ENCODE measurements around the gene PYHIN1. TPM values are rescaled to one million over a fixed set of nuclear protein-coding genes. Genes with fewer than 3 reads are reported as not detected.

The PYHIN1 gene
- total and polyA plus RNA-seq, 7 donors, result 0.36 to 3.5 (median 0.83) TPM; not detected in 2

DNA sequence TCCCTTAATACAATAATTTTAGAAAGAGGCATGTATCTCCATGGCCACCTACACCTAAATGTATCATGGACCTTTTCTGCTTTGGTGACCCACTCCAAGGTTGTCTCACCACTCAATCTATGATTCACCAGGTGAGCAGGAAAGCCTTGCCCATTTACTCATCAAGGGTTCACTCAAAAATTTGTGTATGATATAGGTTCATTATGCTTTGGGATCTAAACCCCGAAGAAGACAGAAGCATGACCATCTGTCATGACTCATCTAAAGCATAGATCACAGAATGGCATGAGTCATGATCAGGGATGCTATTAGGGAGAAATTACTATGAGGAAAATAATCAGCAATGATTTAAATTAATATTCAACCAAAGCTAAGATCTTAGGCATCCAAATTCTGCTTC is 38.5 kb downstream of the PYHIN1 start:
- intact Hi-C loops (cut with DNase I), result no loop called here
- no peaks in the 10 kb centered on the region for H3K4me1 ChIP-seq
- H3K4me3 ChIP-seq, result no peak overlapping the region
- no peaks in the 10 kb centered on the region for H3K36me3 ChIP-seq
- H3K27ac ChIP-seq, result no peak overlapping the region
- 76 to 77% methylated on average over 1 of the region's 1 CpG for WGBS, 2 donors
- no peak for DNase-seq
- H3K9me3 ChIP-seq, result peaks cover 0 to 2% (median 0%) of the 10 kb centered on the region in 4 donors
- TF ChIP-seq, protein P1, sequence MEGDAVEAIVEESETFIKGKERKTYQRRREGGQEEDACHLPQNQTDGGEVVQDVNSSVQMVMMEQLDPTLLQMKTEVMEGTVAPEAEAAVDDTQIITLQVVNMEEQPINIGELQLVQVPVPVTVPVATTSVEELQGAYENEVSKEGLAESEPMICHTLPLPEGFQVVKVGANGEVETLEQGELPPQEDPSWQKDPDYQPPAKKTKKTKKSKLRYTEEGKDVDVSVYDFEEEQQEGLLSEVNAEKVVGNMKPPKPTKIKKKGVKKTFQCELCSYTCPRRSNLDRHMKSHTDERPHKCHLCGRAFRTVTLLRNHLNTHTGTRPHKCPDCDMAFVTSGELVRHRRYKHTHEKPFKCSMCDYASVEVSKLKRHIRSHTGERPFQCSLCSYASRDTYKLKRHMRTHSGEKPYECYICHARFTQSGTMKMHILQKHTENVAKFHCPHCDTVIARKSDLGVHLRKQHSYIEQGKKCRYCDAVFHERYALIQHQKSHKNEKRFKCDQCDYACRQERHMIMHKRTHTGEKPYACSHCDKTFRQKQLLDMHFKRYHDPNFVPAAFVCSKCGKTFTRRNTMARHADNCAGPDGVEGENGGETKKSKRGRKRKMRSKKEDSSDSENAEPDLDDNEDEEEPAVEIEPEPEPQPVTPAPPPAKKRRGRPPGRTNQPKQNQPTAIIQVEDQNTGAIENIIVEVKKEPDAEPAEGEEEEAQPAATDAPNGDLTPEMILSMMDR (IDR thresholded peaks at IDR 0.05), result no peak
- TF ChIP-seq POLR2AphosphoS5 (IDR thresholded peaks at IDR 0.05) (no peak), EP300 (IDR thresholded peaks at IDR 0.05) (no peak), POLR2A (IDR thresholded peaks at IDR 0.05) (no peak)
- no peaks in the 10 kb centered on the region for H3K27me3 ChIP-seq

DNA sequence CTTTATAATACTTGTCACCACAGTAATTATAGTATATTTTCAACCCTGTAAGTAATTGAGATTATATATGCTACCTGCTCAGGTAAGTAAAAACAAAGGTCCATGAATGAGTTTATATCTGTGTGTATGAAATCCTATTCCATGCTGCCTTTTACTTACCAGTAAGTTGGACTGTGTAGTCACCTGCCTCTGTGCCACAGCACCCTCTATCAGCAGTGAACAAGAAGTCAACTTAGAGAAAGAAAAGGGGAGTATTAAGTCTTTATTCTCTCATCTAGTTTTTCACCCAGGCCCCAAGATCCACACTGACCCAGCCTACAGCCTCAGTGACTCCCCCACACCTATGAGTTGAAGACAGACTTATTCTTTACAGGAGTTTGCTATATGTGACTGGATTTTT is 41.5 kb downstream of the PYHIN1 start:
- TF ChIP-seq EP300 (IDR thresholded peaks at IDR 0.05) (no peak), POLR2A (IDR thresholded peaks at IDR 0.05) (no peak), POLR2AphosphoS5 (IDR thresholded peaks at IDR 0.05) (no peak)
- TF ChIP-seq, protein P1 (IDR thresholded peaks at IDR 0.05), result no peak
- Histone ChIP-seq H3K4me1 (no peaks in the 10 kb centered on the region), H3K9me3 (no peaks in the 10 kb centered on the region), H3K4me3 (no peak overlapping the region), H3K27ac (no peak overlapping the region), H3K27me3 (no peaks in the 10 kb centered on the region), H3K36me3 (no peaks in the 10 kb centered on the region)
- no peak for DNase-seq
- intact Hi-C loops (cut with DNase I), result no loop called here

- Histone ChIP-seq H3K4me1 (no peaks in the 10 kb centered on the region), H3K27me3 (no peaks in the 10 kb centered on the region), H3K4me3 (no peak overlapping the region), H3K27ac (no peak overlapping the region), H3K9me3 (no peaks in the 10 kb centered on the region), H3K36me3 (no peaks in the 10 kb centered on the region)
- TF ChIP-seq POLR2A (IDR thresholded peaks at IDR 0.05), result no peak
- WGBS, 2 donors, result 51 to 55% methylated on average over 4 of the region's 4 CpGs
- no peak for DNase-seq
- intact Hi-C loops (cut with DNase I), result no loop called here
Measured at GRCh38 chr1:158976219-158976618, 44.9 kb downstream of the PYHIN1 start.

DNA sequence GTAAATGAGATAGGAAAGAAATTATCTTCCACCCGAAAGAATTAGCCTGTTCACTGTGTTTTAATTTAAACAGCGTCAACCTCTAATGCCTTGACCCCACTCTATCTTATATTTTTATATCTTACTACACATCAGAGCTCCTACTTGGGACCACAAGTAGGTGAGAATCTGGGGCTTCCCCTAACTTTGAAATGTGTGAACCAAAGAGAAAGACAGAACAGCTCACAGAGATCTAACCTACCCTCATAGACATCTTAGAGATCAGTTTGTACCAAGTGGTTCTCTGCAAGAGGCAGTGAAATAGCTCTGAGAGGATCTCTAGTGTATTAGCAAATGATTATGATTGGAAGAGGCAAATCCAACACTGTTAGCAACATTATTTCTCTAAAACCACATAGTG is 47.4 kb downstream of the PYHIN1 start:
- Histone ChIP-seq H3K36me3 (no peaks in the 10 kb centered on the region), H3K9me3 (peaks cover 0 to 3% (median 0%) of the 10 kb centered on the region in 4 donors), H3K27ac (no peak overlapping the region), H3K4me1 (no peaks in the 10 kb centered on the region), H3K4me3 (no peak overlapping the region), H3K27me3 (no peaks in the 10 kb centered on the region)
- TF ChIP-seq, protein P1 (IDR thresholded peaks at IDR 0.05), result no peak
- TF ChIP-seq EP300 (IDR thresholded peaks at IDR 0.05), result no peak
- TF ChIP-seq POLR2A (IDR thresholded peaks at IDR 0.05), result no peak
- TF ChIP-seq POLR2AphosphoS5 (IDR thresholded peaks at IDR 0.05), result no peak
- intact Hi-C loops (cut with DNase I), result no loop called here
- WGBS, 2 donors, result 41 to 47% methylated on average over 2 of the region's 2 CpGs
- no peak for DNase-seq

DNA sequence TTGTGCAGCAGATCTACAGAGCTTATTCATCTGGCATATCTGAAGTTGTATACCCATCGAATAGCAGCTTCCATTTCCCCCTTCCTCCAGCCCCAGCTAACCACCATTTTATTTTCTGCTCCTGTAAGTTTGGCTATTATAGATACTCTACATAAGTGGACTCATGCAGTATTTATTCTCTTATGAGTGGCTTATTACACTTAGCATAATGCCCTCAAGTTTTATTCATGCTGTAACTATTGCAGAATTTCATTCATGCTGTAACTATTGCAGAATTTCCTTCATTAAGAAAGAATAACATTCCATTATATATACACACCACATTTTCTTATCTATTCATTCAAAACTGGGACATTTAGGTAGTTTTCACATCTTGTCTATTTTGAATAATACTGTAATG is 47.9 kb downstream of the PYHIN1 start:
- DNase-seq, result no peak
- TF ChIP-seq EP300 (IDR thresholded peaks at IDR 0.05), result no peak
- TF ChIP-seq, protein P1 (IDR thresholded peaks at IDR 0.05), result no peak
- no peaks in the 10 kb centered on the region for H3K27me3 ChIP-seq
- no peak overlapping the region for H3K4me3 ChIP-seq
- H3K36me3 ChIP-seq, result no peaks in the 10 kb centered on the region
- intact Hi-C loops (cut with DNase I), result no loop called here
- H3K4me1 ChIP-seq, result no peaks in the 10 kb centered on the region
- no peak overlapping the region for H3K27ac ChIP-seq
- 71 to 84% methylated on average over 1 of the region's 1 CpG for WGBS, 2 donors
- peaks cover 0 to 3% (median 1%) of the 10 kb centered on the region in 4 donors for H3K9me3 ChIP-seq
